NCI-H2171 treated with DMSO at 0.1 percent for 48 hours (cell line): Measurements from ENCODE around the gene RARRES2.
A peak's percentile ranks its signal among the peaks of the same experiment; 100 is the strongest.
"Not testable (repeated sequence)": the region's sequence is repeated elsewhere in the genome, so short reads cannot be mapped to it uniquely, and the experiment has no call there.

Experiments used
- DNase-seq: peaks from one replicate; lab custom pipeline; 2025; lab: John Stamatoyannopoulos, UW

The RARRES2 gene

GRCh38 chr7:150341263-150342120, at the start of gene RARRES2:
TSS of gene RARRES2 (minus strand) at chr7:150341629. CDS start at chr7:150340609, 1,020 bp downstream.
- no peak for DNase-seq

GRCh38 chr7:150390205-150390604, 48.8 kb upstream of the RARRES2 start:
- no peak for DNase-seq

GRCh38 chr7:150389532-150389816, 48.0 kb upstream of the RARRES2 start:
- no peak for DNase-seq

- no peak for DNase-seq
Measured at GRCh38 chr7:150388709-150389531, 47.5 kb upstream of the RARRES2 start.

- DNase-seq = peak; percentile 28
Measured at GRCh38 chr7:150388306-150388705, 46.9 kb upstream of the RARRES2 start.

GRCh38 chr7:150385884-150386283, 44.5 kb upstream of the RARRES2 start:
- DNase-seq = not testable (repeated sequence)

GRCh38 chr7:150385302-150385723, 43.9 kb upstream of the RARRES2 start:
- no peak for DNase-seq

- no peak for DNase-seq
Measured at GRCh38 chr7:150384406-150385301, 43.2 kb upstream of the RARRES2 start.

- DNase-seq = no peak
Measured at GRCh38 chr7:150383710-150384397, 42.4 kb upstream of the RARRES2 start.

GRCh38 chr7:150382844-150383225, 41.4 kb upstream of the RARRES2 start:
- no peak for DNase-seq

GRCh38 chr7:150382123-150382843, 40.9 kb upstream of the RARRES2 start:
- DNase-seq = no peak

- DNase-seq = no peak
Measured at GRCh38 chr7:150381785-150382122, 40.3 kb upstream of the RARRES2 start.

- no peak for DNase-seq
Measured at GRCh38 chr7:150381096-150381495, 39.7 kb upstream of the RARRES2 start.

GRCh38 chr7:150380463-150380862, 39.0 kb upstream of the RARRES2 start:
- DNase-seq = no peak

- peak; percentile 32 for DNase-seq
Measured at GRCh38 chr7:150379441-150380379, 38.3 kb upstream of the RARRES2 start.

- peak; percentile 91 for DNase-seq
Measured at GRCh38 chr7:150378853-150379440, 37.5 kb upstream of the RARRES2 start, which contains the start of gene ZNF775. TSS of gene ZNF775 (plus strand) at chr7:150379330. CDS start at chr7:150388471, 9,141 bp downstream.

GRCh38 chr7:150378115-150378852, 36.9 kb upstream of the RARRES2 start:
- DNase-seq = peak; percentile 75

- DNase-seq = no peak
Measured at GRCh38 chr7:150377635-150378034, 36.2 kb upstream of the RARRES2 start.

GRCh38 chr7:150377196-150377595, 35.8 kb upstream of the RARRES2 start:
- no peak for DNase-seq
